GM18868 (cell line): ENCODE measurements around the gene HCRT.
"Not testable (repeated sequence)": the region's sequence is repeated elsewhere in the genome, so short reads cannot be mapped to it uniquely, and the experiment has no call there.

Experiments used
- ATAC-seq: cut with Tn5 transposase; IDR thresholded peaks from one replicate; pipeline ENCODE4 v1.9.1; 2021; ENCODE audit warnings: mild to moderate bottlenecking, moderate library complexity; ENCODE audit not compliant: unreplicated experiment

The HCRT gene

GRCh38 chr17:42184713-42185620 is at the start of gene HCRT:
HCRT (minus strand) TSS chr17:42185452; CDS start chr17:42185365, 87 bp downstream.
- no peak for ATAC-seq

- no peak for ATAC-seq
Measured at GRCh38 chr17:42233994-42234393, 48.7 kb upstream of the HCRT start.

GRCh38 chr17:42233156-42233555 is 47.9 kb upstream of the HCRT start:
- ATAC-seq: no peak

- no peak for ATAC-seq
Measured at GRCh38 chr17:42230225-42230624, 45.0 kb upstream of the HCRT start.

GRCh38 chr17:42227849-42228700 is 42.8 kb upstream of the HCRT start:
- no peak for ATAC-seq

GRCh38 chr17:42225646-42226045 is 40.4 kb upstream of the HCRT start:
- no peak for ATAC-seq

GRCh38 chr17:42224651-42225050 is 39.4 kb upstream of the HCRT start:
- no peak for ATAC-seq

- ATAC-seq: no peak
Measured at GRCh38 chr17:42221886-42222745, 36.9 kb upstream of the HCRT start.

GRCh38 chr17:42219280-42219679 is 34.0 kb upstream of the HCRT start:
- ATAC-seq: not testable (repeated sequence)

GRCh38 chr17:42214156-42214555 is 28.9 kb upstream of the HCRT start:
- no peak for ATAC-seq

GRCh38 chr17:42212382-42212781 is 27.1 kb upstream of the HCRT start:
- ATAC-seq: no peak

- not testable (repeated sequence) for ATAC-seq
Measured at GRCh38 chr17:42211921-42212341, 26.7 kb upstream of the HCRT start.

GRCh38 chr17:42210046-42210445 is 24.8 kb upstream of the HCRT start:
- ATAC-seq: no peak

GRCh38 chr17:42206153-42206612 is 20.9 kb upstream of the HCRT start:
- not testable (repeated sequence) for ATAC-seq

GRCh38 chr17:42203354-42203753 is 18.1 kb upstream of the HCRT start:
- ATAC-seq: no peak

- ATAC-seq: no peak
Measured at GRCh38 chr17:42202696-42203095, 17.4 kb upstream of the HCRT start.

- no peak for ATAC-seq
Measured at GRCh38 chr17:42202159-42202558, 16.9 kb upstream of the HCRT start.

GRCh38 chr17:42201458-42201772 is 16.2 kb upstream of the HCRT start:
- no peak for ATAC-seq

GRCh38 chr17:42200706-42201457 is 15.6 kb upstream of the HCRT start:
- no peak for ATAC-seq

GRCh38 chr17:42199416-42200011 is 14.3 kb upstream of the HCRT start:
- ATAC-seq: no peak
